Astrocyte (in vitro differentiated cells and primary cell): ENCODE results near the gene ABHD17B.
"Not testable (repeated sequence)": the region's sequence is repeated elsewhere in the genome, so short reads cannot be mapped to it uniquely, and the experiment has no call there.

Source experiments
- EZH2 ChIP-seq: IDR thresholded peaks from 2 replicates; pipeline ENCODE4 v1.6.1; 2012; ENCODE audit warnings: mild to moderate bottlenecking, low read length, inconsistent platforms; ENCODE audit not compliant: insufficient read depth
- TF ChIP-seq, protein P1 (sequence below): IDR thresholded peaks from 2 replicates; pipeline ENCODE4 v1.5.1; 2011; ENCODE audit warnings: low read depth, mild to moderate bottlenecking, inconsistent platforms, low read length, moderate library complexity; ENCODE audit not compliant: insufficient read depth

DNA sequence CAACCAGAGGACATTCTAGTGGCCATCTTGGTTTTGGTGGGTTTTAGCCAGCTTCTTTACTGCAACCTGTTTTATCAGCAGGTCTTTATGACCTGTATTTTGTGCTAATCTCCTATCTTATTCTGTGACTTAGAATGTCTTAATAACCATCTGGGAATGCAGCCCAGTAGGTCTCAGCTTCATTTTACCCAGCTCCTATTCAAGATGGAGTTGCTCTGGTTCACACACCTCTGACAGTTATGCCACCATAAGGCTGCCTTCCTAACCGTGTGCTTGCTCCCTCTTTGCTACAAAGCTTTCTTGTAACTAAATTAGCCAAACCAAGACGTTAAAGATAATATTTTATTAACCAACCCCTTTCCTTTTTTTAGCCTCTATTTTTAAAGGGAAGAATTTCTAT is 43.7 kb upstream of the ABHD17B start:
- TF ChIP-seq EZH2, result not testable (repeated sequence)
- TF ChIP-seq, protein P1, sequence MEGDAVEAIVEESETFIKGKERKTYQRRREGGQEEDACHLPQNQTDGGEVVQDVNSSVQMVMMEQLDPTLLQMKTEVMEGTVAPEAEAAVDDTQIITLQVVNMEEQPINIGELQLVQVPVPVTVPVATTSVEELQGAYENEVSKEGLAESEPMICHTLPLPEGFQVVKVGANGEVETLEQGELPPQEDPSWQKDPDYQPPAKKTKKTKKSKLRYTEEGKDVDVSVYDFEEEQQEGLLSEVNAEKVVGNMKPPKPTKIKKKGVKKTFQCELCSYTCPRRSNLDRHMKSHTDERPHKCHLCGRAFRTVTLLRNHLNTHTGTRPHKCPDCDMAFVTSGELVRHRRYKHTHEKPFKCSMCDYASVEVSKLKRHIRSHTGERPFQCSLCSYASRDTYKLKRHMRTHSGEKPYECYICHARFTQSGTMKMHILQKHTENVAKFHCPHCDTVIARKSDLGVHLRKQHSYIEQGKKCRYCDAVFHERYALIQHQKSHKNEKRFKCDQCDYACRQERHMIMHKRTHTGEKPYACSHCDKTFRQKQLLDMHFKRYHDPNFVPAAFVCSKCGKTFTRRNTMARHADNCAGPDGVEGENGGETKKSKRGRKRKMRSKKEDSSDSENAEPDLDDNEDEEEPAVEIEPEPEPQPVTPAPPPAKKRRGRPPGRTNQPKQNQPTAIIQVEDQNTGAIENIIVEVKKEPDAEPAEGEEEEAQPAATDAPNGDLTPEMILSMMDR, result not testable (repeated sequence)
